ENCODE measurements around the gene GPR15. TPM values are rescaled to one million over a fixed set of nuclear protein-coding genes. Genes with fewer than 3 reads are reported as not detected.

GPR15 gene
- total RNA-seq, 2 experiments from 2014 or later = 8.4 to 9.6 TPM

- POLR2A ChIA-PET = interaction anchor here (1.1 to 2.5 kb wide), 2 partner anchors 18 to 22 kb away, joined by 6 to 7 read pairs; partner anchors contain the start of gene CLDND1
- H3K36me3 Mint-ChIP-seq (ENCODE audit: low read depth) = no peaks in the 10 kb centered on the region
- no peak overlapping the region for H3K4me3 Mint-ChIP-seq
- no peak overlapping the region for H3K4me3 ChIP-seq (ENCODE audit: low read length)
- no peak overlapping the region for H3K27ac ChIP-seq (ENCODE audit: low read depth in 1 of 2, low read length in 2 of 2)
- DNase-seq (no peak), ATAC-seq (ENCODE audit: poor library complexity) (no peak)
- H3K4me1 Mint-ChIP-seq (ENCODE audit: low read depth) = peaks cover 11% of the 10 kb centered on the region
- H3K27me3 ChIP-seq (ENCODE audit: control insufficient read depth in 1 of 2, insufficient read depth in 2 of 2, low read length in 2 of 2) = no peaks in the 10 kb centered on the region
- intact Hi-C loops (cut with DNase I, micrococcal nuclease) = no loop called here
- H3K9me3 Mint-ChIP-seq = no peaks in the 10 kb centered on the region
- no peaks in the 10 kb centered on the region for H3K9me3 ChIP-seq (ENCODE audit: control insufficient read depth in 1 of 2, insufficient read depth in 1 of 2, low read length in 2 of 2)
- no peaks in the 10 kb centered on the region for H3K27me3 Mint-ChIP-seq
- TF ChIP-seq CTCF (IDR thresholded peaks at IDR 0.05) = no peak
- CTCF ChIA-PET = interaction anchor here (0.7 to 2.1 kb wide), 3 partner anchors 9 to 23 kb away, joined by 3 to 6 read pairs (median 3); partner anchors contain the start of gene GPR15
- no peaks in the 10 kb centered on the region for H3K36me3 ChIP-seq (ENCODE audit: insufficient read depth, low read length)
- H3K4me1 ChIP-seq (ENCODE audit: insufficient read depth, low read length) = no peaks in the 10 kb centered on the region
- H3K27ac Mint-ChIP-seq = no peak overlapping the region
Observed at GRCh38 chr3:98541695-98542094, 9.9 kb downstream of the GPR15 start.

- Mint-ChIP-seq H3K36me3 (ENCODE audit: low read depth) (no peaks in the 10 kb centered on the region), H3K4me1 (ENCODE audit: low read depth) (peaks cover 11% of the 10 kb centered on the region), H3K9me3 (no peaks in the 10 kb centered on the region), H3K27ac (no peak overlapping the region), H3K4me3 (no peak overlapping the region), H3K27me3 (no peaks in the 10 kb centered on the region)
- DNase-seq (no peak), ATAC-seq (ENCODE audit: poor library complexity) (no peak)
- intact Hi-C loops (cut with DNase I, micrococcal nuclease) = no loop called here
- H3K36me3 ChIP-seq (ENCODE audit: insufficient read depth, low read length) = no peaks in the 10 kb centered on the region
- no peaks in the 10 kb centered on the region for H3K4me1 ChIP-seq (ENCODE audit: insufficient read depth, low read length)
- TF ChIP-seq CTCF (IDR thresholded peaks at IDR 0.05) = no peak
- H3K4me3 ChIP-seq (ENCODE audit: low read length) = no peak overlapping the region
- ChIA-PET CTCF (interaction anchor here (0.7 to 2.1 kb wide), 2 partner anchors 10 to 22 kb away, joined by 3 to 6 read pairs; partner anchors contain the start of gene GPR15), POLR2A (interaction anchor here (0.9 kb wide), 1 partner anchor 13 kb away, joined by 3 read pairs; no protein-coding TSS in a partner anchor)
- no peak overlapping the region for H3K27ac ChIP-seq (ENCODE audit: low read depth in 1 of 2, low read length in 2 of 2)
- no peaks in the 10 kb centered on the region for H3K9me3 ChIP-seq (ENCODE audit: control insufficient read depth in 1 of 2, insufficient read depth in 1 of 2, low read length in 2 of 2)
- H3K27me3 ChIP-seq (ENCODE audit: control insufficient read depth in 1 of 2, insufficient read depth in 2 of 2, low read length in 2 of 2) = no peaks in the 10 kb centered on the region
Observed at GRCh38 chr3:98542623-98543022, 10.8 kb downstream of the GPR15 start.

GRCh38 chr3:98545940-98546339 is 14.2 kb downstream of the GPR15 start:
- H3K4me3 ChIP-seq (ENCODE audit: low read length) = peak overlapping the region; percentile 5
- no peaks in the 10 kb centered on the region for H3K9me3 Mint-ChIP-seq
- peak; percentile 56 for ATAC-seq (ENCODE audit: poor library complexity)

More at GRCh38 chr3:98545940-98546339, 14.2 kb downstream of the GPR15 start:
- no peaks in the 10 kb centered on the region for H3K4me1 ChIP-seq (ENCODE audit: insufficient read depth, low read length)
- H3K27ac ChIP-seq (ENCODE audit: low read depth in 1 of 2, low read length in 2 of 2) = no peak overlapping the region
- H3K36me3 ChIP-seq (ENCODE audit: insufficient read depth, low read length) = no peaks in the 10 kb centered on the region
- peak in 2 of 14 experiments; percentile 51 to 60 for DNase-seq
- H3K27me3 ChIP-seq (ENCODE audit: control insufficient read depth in 1 of 2, insufficient read depth in 2 of 2, low read length in 2 of 2) = no peaks in the 10 kb centered on the region
- POLR2A ChIA-PET = interaction anchor here (1.0 to 2.3 kb wide), 4 partner anchors 10 to 23 kb away, joined by 4 to 13 read pairs (median 6); partner anchors contain the start of gene CLDND1
- peak overlapping the region; percentile 5 for H3K27ac Mint-ChIP-seq
- CTCF ChIA-PET = no interaction called here
- no peaks in the 10 kb centered on the region for H3K36me3 Mint-ChIP-seq (ENCODE audit: low read depth)
- H3K27me3 Mint-ChIP-seq = no peaks in the 10 kb centered on the region
- peaks cover 4% of the 10 kb centered on the region for H3K4me1 Mint-ChIP-seq (ENCODE audit: low read depth)
- intact Hi-C loops (cut with DNase I, micrococcal nuclease) = no loop called here
- no peak overlapping the region for H3K4me3 Mint-ChIP-seq
- no peaks in the 10 kb centered on the region for H3K9me3 ChIP-seq (ENCODE audit: control insufficient read depth in 1 of 2, insufficient read depth in 1 of 2, low read length in 2 of 2)
- no peak for TF ChIP-seq CTCF (IDR thresholded peaks at IDR 0.05)
